HepG2 (cell line): Measurements from ENCODE around the gene KTI12. TPM values are rescaled to one million over a fixed set of nuclear protein-coding genes. Genes with fewer than 3 reads are reported as not detected.

Source experiments
- JUND ChIP-seq: sonication (generic); formaldehyde crosslinking; IDR thresholded peaks from 2 replicates; pipeline ENCODE4 v1.8.0; 2022; ENCODE audit warnings: mild to moderate bottlenecking, missing genetic modification reagents
- NR3C1 ChIP-seq: sonication (generic); formaldehyde crosslinking; IDR thresholded peaks from 2 replicates; pipeline ENCODE4 v1.4.0; 2020; ENCODE audit warnings: missing genetic modification reagents
- NRL ChIP-seq: sonication (generic); formaldehyde crosslinking; IDR thresholded peaks from 2 replicates; pipeline ENCODE4 v1.5.0; 2020; ENCODE audit warnings: missing genetic modification reagents, mild to moderate bottlenecking, moderate library complexity, borderline replicate concordance
- TP53 ChIP-seq: sonication (generic); formaldehyde crosslinking; conservative IDR thresholded peaks from 2 replicates; pipeline ENCODE4 v1.4.0; 2020; ENCODE audit warnings: missing genetic modification reagents
- ZBTB3 ChIP-seq: sonication (generic); formaldehyde crosslinking; IDR thresholded peaks from 2 replicates; pipeline ENCODE4 v1.4.0; 2020; ENCODE audit warnings: low read depth, mild to moderate bottlenecking, moderate library complexity, missing genetic modification reagents, borderline replicate concordance
- ZFP41 ChIP-seq: sonication (generic); formaldehyde crosslinking; IDR thresholded peaks from 2 replicates; pipeline ENCODE4 v1.4.0; 2020; ENCODE audit warnings: mild to moderate bottlenecking, missing genetic modification reagents, borderline replicate concordance
- ZNF136 ChIP-seq: sonication (generic); formaldehyde crosslinking; IDR thresholded peaks from 2 replicates; pipeline ENCODE4 v1.8.1; 2022; ENCODE audit warnings: low read depth, mild to moderate bottlenecking, moderate library complexity, missing genetic modification reagents
- ZNF138 ChIP-seq: sonication (generic); formaldehyde crosslinking; IDR thresholded peaks from 2 replicates; pipeline ENCODE4 v1.5.0; 2020; ENCODE audit warnings: mild to moderate bottlenecking, low read depth, missing genetic modification reagents
- ZNF746 ChIP-seq: sonication (generic); formaldehyde crosslinking; IDR thresholded peaks from 2 replicates; pipeline ENCODE4 v1.8.0; 2022; ENCODE audit warnings: mild to moderate bottlenecking, missing genetic modification reagents
- polyA plus RNA-seq, 8 experiments: library from polyadenylated mRNA; depleted of rRNA in 3 of 8; stranded (reverse) in 7 of 8; unstranded in 1 of 8; fragments of >200 nt; fragmentation: Illumina TruSeq in 4 of 8; extraction: Trizol in 4 of 8; gene quantifications; 2 replicates each; pipeline versions ENCODE4 v1.2.1 to v1.2.3, GENCODE V29; 2011 to 2016; ENCODE audit warnings: low read depth in 4 of 8, missing spikeins in 1 of 8, mixed read lengths in 1 of 8; ENCODE audit not compliant: insufficient read depth in 1 of 8
- total RNA-seq, 5 experiments: library from RNA; depleted of rRNA; stranded (reverse); fragments of >200 nt; fragmentation: Illumina TruSeq; extraction: Trizol; gene quantifications; 2 replicates each; pipeline ENCODE4 v1.2.3, GENCODE V29; 2016; ENCODE audit warnings: low read depth in 1 of 5
- TF ChIP-seq, protein P1 (sequence below): sonication (generic); formaldehyde crosslinking; IDR thresholded peaks from 2 replicates; pipeline ENCODE4 v1.4.0; 2020; ENCODE audit warnings: missing genetic modification reagents, borderline replicate concordance
- TF ChIP-seq, protein P2 (sequence below): sonication (generic); formaldehyde crosslinking; IDR thresholded peaks from 2 replicates; pipeline ENCODE4 v1.4.0; 2020; ENCODE audit warnings: missing genetic modification reagents, borderline replicate concordance
- TF ChIP-seq, protein P3 (sequence below): sonication (generic); formaldehyde crosslinking; conservative IDR thresholded peaks from 2 replicates; pipeline ENCODE4 v1.4.0; 2020; ENCODE audit warnings: missing genetic modification reagents
- TF ChIP-seq, protein P4 (sequence below): sonication (generic); formaldehyde crosslinking; IDR thresholded peaks from 2 replicates; pipeline ENCODE4 v1.8.1; 2022; ENCODE audit warnings: mild to moderate bottlenecking, missing genetic modification reagents
- TF ChIP-seq, protein P5 (sequence below): sonication (generic); formaldehyde crosslinking; IDR thresholded peaks from 2 replicates; pipeline ENCODE4 v1.4.0; 2020; ENCODE audit warnings: missing genetic modification reagents
- TF ChIP-seq, protein P6 (sequence below): sonication (generic); formaldehyde crosslinking; IDR thresholded peaks from 2 replicates; pipeline ENCODE4 v1.5.1; 2020; ENCODE audit warnings: missing genetic modification reagents, mild to moderate bottlenecking, borderline replicate concordance
- TF ChIP-seq, protein P7 (sequence below): sonication (generic); formaldehyde crosslinking; IDR thresholded peaks from 2 replicates; pipeline ENCODE4 v1.5.0; 2020; ENCODE audit warnings: missing genetic modification reagents, mild to moderate bottlenecking, borderline replicate concordance

The KTI12 gene
- total and polyA plus RNA-seq, 2 of the 13 experiments (the other 11 are each of a cell fraction or from before 2014, with no cell fraction given) = 7.4 to 10.2 TPM

DNA sequence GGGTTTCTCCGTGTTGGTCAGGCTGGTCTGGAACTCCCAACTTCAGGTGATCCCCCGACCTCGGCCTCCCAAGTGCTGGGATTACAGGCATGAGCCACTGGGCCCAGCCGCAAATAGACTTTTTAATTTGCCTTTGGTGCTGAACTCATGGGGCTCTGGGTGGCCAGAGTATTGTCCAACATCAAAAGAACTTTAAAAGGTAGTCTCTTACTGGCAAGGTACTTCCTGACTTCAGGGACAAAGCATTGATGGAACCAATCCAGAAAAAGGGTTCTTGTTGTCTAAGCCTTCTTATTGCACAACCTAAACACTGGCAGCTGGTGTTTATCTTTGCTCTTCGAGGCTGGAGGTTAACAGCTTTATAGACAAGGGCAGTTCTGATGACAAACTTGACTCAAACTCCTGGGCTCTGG, 3.8 kb upstream of the KTI12 start (continued):
- TF ChIP-seq, protein P1, sequence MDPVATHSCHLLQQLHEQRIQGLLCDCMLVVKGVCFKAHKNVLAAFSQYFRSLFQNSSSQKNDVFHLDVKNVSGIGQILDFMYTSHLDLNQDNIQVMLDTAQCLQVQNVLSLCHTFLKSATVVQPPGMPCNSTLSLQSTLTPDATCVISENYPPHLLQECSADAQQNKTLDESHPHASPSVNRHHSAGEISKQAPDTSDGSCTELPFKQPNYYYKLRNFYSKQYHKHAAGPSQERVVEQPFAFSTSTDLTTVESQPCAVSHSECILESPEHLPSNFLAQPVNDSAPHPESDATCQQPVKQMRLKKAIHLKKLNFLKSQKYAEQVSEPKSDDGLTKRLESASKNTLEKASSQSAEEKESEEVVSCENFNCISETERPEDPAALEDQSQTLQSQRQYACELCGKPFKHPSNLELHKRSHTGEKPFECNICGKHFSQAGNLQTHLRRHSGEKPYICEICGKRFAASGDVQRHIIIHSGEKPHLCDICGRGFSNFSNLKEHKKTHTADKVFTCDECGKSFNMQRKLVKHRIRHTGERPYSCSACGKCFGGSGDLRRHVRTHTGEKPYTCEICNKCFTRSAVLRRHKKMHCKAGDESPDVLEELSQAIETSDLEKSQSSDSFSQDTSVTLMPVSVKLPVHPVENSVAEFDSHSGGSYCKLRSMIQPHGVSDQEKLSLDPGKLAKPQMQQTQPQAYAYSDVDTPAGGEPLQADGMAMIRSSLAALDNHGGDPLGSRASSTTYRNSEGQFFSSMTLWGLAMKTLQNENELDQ (CRISPR knock-in tag) = no peak
- TF ChIP-seq ZNF138 (CRISPR knock-in tag) (no peak), ZBTB3 (CRISPR knock-in tag) (no peak; the same call in 1 of the 2 replicates), NR3C1 (CRISPR knock-in tag) (no peak), TP53 (CRISPR knock-in tag) (0 out of 2 replicates have a peak, but pooled peaks have one; percentile 50), ZNF746 (peak; percentile 63; the same call in 1 of the 2 replicates), NRL (CRISPR knock-in tag) (no peak), ZNF136 (CRISPR knock-in tag) (peak; percentile 80; the same call in 1 of the 2 replicates), ZFP41 (CRISPR knock-in tag) (no peak), JUND (CRISPR knock-in tag) (peak; percentile 17; the same call in 1 of the 2 replicates)
- TF ChIP-seq, protein P2, sequence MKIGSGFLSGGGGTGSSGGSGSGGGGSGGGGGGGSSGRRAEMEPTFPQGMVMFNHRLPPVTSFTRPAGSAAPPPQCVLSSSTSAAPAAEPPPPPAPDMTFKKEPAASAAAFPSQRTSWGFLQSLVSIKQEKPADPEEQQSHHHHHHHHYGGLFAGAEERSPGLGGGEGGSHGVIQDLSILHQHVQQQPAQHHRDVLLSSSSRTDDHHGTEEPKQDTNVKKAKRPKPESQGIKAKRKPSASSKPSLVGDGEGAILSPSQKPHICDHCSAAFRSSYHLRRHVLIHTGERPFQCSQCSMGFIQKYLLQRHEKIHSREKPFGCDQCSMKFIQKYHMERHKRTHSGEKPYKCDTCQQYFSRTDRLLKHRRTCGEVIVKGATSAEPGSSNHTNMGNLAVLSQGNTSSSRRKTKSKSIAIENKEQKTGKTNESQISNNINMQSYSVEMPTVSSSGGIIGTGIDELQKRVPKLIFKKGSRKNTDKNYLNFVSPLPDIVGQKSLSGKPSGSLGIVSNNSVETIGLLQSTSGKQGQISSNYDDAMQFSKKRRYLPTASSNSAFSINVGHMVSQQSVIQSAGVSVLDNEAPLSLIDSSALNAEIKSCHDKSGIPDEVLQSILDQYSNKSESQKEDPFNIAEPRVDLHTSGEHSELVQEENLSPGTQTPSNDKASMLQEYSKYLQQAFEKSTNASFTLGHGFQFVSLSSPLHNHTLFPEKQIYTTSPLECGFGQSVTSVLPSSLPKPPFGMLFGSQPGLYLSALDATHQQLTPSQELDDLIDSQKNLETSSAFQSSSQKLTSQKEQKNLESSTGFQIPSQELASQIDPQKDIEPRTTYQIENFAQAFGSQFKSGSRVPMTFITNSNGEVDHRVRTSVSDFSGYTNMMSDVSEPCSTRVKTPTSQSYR = peak; percentile 58; the same call in 1 of the 2 replicates
- TF ChIP-seq, protein P3, sequence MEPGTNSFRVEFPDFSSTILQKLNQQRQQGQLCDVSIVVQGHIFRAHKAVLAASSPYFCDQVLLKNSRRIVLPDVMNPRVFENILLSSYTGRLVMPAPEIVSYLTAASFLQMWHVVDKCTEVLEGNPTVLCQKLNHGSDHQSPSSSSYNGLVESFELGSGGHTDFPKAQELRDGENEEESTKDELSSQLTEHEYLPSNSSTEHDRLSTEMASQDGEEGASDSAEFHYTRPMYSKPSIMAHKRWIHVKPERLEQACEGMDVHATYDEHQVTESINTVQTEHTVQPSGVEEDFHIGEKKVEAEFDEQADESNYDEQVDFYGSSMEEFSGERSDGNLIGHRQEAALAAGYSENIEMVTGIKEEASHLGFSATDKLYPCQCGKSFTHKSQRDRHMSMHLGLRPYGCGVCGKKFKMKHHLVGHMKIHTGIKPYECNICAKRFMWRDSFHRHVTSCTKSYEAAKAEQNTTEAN (CRISPR knock-in tag) = peak; percentile 77
- TF ChIP-seq, protein P4, sequence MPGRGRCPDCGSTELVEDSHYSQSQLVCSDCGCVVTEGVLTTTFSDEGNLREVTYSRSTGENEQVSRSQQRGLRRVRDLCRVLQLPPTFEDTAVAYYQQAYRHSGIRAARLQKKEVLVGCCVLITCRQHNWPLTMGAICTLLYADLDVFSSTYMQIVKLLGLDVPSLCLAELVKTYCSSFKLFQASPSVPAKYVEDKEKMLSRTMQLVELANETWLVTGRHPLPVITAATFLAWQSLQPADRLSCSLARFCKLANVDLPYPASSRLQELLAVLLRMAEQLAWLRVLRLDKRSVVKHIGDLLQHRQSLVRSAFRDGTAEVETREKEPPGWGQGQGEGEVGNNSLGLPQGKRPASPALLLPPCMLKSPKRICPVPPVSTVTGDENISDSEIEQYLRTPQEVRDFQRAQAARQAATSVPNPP = no peak; the same call in 1 of the 2 replicates
- TF ChIP-seq, protein P5, sequence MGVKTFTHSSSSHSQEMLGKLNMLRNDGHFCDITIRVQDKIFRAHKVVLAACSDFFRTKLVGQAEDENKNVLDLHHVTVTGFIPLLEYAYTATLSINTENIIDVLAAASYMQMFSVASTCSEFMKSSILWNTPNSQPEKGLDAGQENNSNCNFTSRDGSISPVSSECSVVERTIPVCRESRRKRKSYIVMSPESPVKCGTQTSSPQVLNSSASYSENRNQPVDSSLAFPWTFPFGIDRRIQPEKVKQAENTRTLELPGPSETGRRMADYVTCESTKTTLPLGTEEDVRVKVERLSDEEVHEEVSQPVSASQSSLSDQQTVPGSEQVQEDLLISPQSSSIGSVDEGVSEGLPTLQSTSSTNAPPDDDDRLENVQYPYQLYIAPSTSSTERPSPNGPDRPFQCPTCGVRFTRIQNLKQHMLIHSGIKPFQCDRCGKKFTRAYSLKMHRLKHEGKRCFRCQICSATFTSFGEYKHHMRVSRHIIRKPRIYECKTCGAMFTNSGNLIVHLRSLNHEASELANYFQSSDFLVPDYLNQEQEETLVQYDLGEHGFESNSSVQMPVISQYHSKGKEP (CRISPR knock-in tag) = no peak
- TF ChIP-seq, protein P6, sequence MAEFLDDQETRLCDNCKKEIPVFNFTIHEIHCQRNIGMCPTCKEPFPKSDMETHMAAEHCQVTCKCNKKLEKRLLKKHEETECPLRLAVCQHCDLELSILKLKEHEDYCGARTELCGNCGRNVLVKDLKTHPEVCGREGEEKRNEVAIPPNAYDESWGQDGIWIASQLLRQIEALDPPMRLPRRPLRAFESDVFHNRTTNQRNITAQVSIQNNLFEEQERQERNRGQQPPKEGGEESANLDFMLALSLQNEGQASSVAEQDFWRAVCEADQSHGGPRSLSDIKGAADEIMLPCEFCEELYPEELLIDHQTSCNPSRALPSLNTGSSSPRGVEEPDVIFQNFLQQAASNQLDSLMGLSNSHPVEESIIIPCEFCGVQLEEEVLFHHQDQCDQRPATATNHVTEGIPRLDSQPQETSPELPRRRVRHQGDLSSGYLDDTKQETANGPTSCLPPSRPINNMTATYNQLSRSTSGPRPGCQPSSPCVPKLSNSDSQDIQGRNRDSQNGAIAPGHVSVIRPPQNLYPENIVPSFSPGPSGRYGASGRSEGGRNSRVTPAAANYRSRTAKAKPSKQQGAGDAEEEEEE (CRISPR knock-in tag) = no peak
- TF ChIP-seq, protein P7, sequence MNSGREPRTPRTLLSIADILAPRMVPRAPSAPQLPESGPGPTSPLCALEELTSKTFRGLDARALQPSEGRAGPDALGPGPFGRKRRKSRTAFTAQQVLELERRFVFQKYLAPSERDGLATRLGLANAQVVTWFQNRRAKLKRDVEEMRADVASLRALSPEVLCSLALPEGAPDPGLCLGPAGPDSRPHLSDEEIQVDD (CRISPR knock-in tag) = no peak
